Neural progenitor cell (in vitro differentiated cells): ENCODE measurements around the gene ARHGAP42.

Experiments used
- CTCF ChIP-seq: fragments of 200-600 bp; sonication (generic); IDR thresholded peaks from 2 replicates; pipeline ENCODE4 v1.5.1; 2017; ENCODE audit warnings: antibody characterized with exemption, mild to moderate bottlenecking
- EZH2 ChIP-seq: fragments of 200-600 bp; sonication (generic); IDR thresholded peaks from 2 replicates; pipeline ENCODE4 v1.6.1; 2017; ENCODE audit warnings: antibody characterized with exemption, mild to moderate bottlenecking, moderate library complexity

DNA sequence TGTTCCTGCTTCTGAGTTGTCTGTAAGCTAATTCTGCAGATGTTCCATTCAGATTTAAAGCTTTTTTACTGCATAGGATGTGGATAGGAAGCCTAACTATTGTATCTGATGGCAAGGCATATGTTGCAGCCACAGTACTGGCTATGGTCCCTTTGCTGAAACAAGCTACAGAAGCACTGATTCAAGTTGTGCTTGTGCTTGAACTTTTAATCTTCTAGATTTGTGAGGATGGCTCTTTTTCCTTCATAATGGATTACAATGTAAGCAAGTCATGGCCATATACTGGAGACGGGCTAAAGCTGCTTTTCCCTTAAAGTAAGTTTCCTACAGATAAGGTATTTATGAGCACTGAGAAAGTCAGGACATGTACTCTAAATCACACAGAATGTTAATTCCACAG lies 303.8 kb downstream of the ARHGAP42 start:
- TF ChIP-seq EZH2: no peak
- TF ChIP-seq CTCF: no peak
